Liver (tissue), 9 donors: ENCODE data around the gene BEX2. TPM values are rescaled to one million over a fixed set of nuclear protein-coding genes. Genes with fewer than 3 reads are reported as not detected.

Experiments used
- DNase-seq: peaks from one replicate; pipeline ENCODE4 v3.0.0-alpha.2; 2017; ENCODE audit warnings: low spot score
- H3K27ac ChIP-seq, 2 donors: one replicate each; pipeline ENCODE4 v1.7.0; 2013; ENCODE audit warnings: inconsistent platforms in 2 of 2, low read length in 2 of 2, control low read depth in 1 of 2, low read depth in 1 of 2, mild to moderate bottlenecking in 1 of 2
- H3K27me3 ChIP-seq, 4 donors: one replicate each; pipeline versions ENCODE4 v1.6.1 to v1.7.0; 2013; ENCODE audit warnings: low read length in 3 of 4, inconsistent platforms in 1 of 4, mild to moderate bottlenecking in 1 of 4, moderate library complexity in 1 of 4; ENCODE audit not compliant: control insufficient read depth in 4 of 4, insufficient read depth in 4 of 4
- H3K36me3 ChIP-seq, 4 donors: one replicate each; pipeline versions ENCODE4 v1.6.1 to v1.7.0; 2013; ENCODE audit warnings: low read length in 3 of 4, mild to moderate bottlenecking in 3 of 4, low read depth in 1 of 4, moderate library complexity in 1 of 4; ENCODE audit not compliant: control insufficient read depth in 4 of 4, insufficient read depth in 3 of 4
- H3K4me1 ChIP-seq, 4 donors: one replicate each; pipeline versions ENCODE4 v1.6.1 to v1.7.0; 2013; ENCODE audit warnings: low read length in 3 of 4, mild to moderate bottlenecking in 3 of 4, moderate library complexity in 1 of 4; ENCODE audit not compliant: control insufficient read depth in 4 of 4, insufficient read depth in 4 of 4
- H3K4me3 ChIP-seq, 3 donors: one replicate each; pipeline versions ENCODE4 v1.6.1 to v1.7.0; 2013; ENCODE audit warnings: low read length in 3 of 3, control low read depth in 1 of 3, low read depth in 1 of 3, mild to moderate bottlenecking in 1 of 3
- H3K9ac ChIP-seq, 2 donors: one replicate each; pipeline ENCODE4 v1.7.0; 2013; ENCODE audit warnings: low read length in 2 of 2, mild to moderate bottlenecking in 2 of 2, moderate library complexity in 2 of 2, control low read depth in 1 of 2, low read depth in 1 of 2
- H3K9me3 ChIP-seq, 4 donors: one replicate each; pipeline versions ENCODE4 v1.6.1 to v1.7.0; 2013; ENCODE audit warnings: low read length in 3 of 4; ENCODE audit not compliant: control insufficient read depth in 4 of 4
- CTCF ChIP-seq: fragments of 150-350 bp; IDR thresholded peaks from 2 replicates; pipeline ENCODE4 v1.5.1; 2017; ENCODE audit warnings: improper control_type of control experiment, low read depth, low read length; ENCODE audit not compliant: missing input control
- FOXA1 ChIP-seq: IDR thresholded peaks from 2 replicates; pipeline ENCODE4 v1.6.1; 2016; ENCODE audit warnings: antibody characterized with exemption
- FOXA2 ChIP-seq: IDR thresholded peaks from 2 replicates; pipeline ENCODE4 v1.6.1; 2016; ENCODE audit warnings: antibody characterized with exemption
- HNF4A ChIP-seq, 2 donors: conservative IDR thresholded peaks; 2 replicates each; pipeline ENCODE4 v1.6.1; 2016; ENCODE audit warnings: antibody characterized with exemption in 2 of 2, mild to moderate bottlenecking in 2 of 2
- HNF4G ChIP-seq: IDR thresholded peaks from 2 replicates; pipeline ENCODE4 v1.6.1; 2016; ENCODE audit warnings: antibody characterized with exemption
- JUND ChIP-seq, 2 donors: IDR thresholded peaks; 2 replicates each; pipeline ENCODE4 v1.6.1; 2016; ENCODE audit warnings: antibody characterized with exemption in 2 of 2
- SP1 ChIP-seq: IDR thresholded peaks from 2 replicates; pipeline ENCODE4 v1.6.1; 2018; ENCODE audit warnings: antibody characterized with exemption, mild to moderate bottlenecking
- YY1 ChIP-seq: IDR thresholded peaks from 2 replicates; pipeline ENCODE4 v1.6.1; 2016; ENCODE audit warnings: antibody characterized with exemption, mild to moderate bottlenecking
- WGBS: extraction: QIAGEN DNeasy Blood & Tissue Kit; methylation state at CpG from one replicate; pipeline ENCODE4 v1.1.7; 2013; 5-methylcytosine and 5-hydroxymethylcytosine counted together
- polyA plus RNA-seq, 2 donors: library from polyadenylated mRNA; stranded (reverse) in 1 of 2; unstranded in 1 of 2; fragments of 200-250 nt in 1 of 2; fragments of >200 nt in 1 of 2; fragmentation: Nextera tagmentation in 1 of 2; extraction: Ambion mirVana in 1 of 2; gene quantifications; one replicate each; pipeline versions ENCODE4 v1.2.1 to v1.2.3, GENCODE V29; 2013 to 2015
- total RNA-seq, 2 donors: library from RNA; depleted of rRNA; stranded (reverse); fragments of >200 nt; gene quantifications; one replicate each; pipeline ENCODE4 v1.2.3, GENCODE V29; 2014
- TF ChIP-seq, protein P1 (sequence below): IDR thresholded peaks from 2 replicates; pipeline ENCODE4 v1.6.1; 2016; ENCODE audit warnings: antibody characterized with exemption, mild to moderate bottlenecking
- TF ChIP-seq, protein P2 (sequence below): IDR thresholded peaks from 2 replicates; pipeline ENCODE4 v1.6.1; 2016; ENCODE audit warnings: antibody characterized with exemption
- donor health status: healthy.
- donor health status: healthy.
- donor health status: healthy.
- donor health status: healthy.
- donor health status: healthy.

Gene BEX2
- total and polyA plus RNA-seq, 4 donors = 0.75 to 21.9 (median 4.0) TPM

- DNase-seq = no peak
- no peaks in the 10 kb centered on the region for H3K4me1 ChIP-seq
- no peak within 1 kb of the TSS for H3K9ac ChIP-seq
- no peaks in the 10 kb centered on the region for H3K9me3 ChIP-seq
- no peak within 1 kb of the TSS for H3K4me3 ChIP-seq
- no peak within 1 kb of the TSS for H3K27ac ChIP-seq
- H3K36me3 ChIP-seq = no peaks in the 10 kb centered on the region
- TF ChIP-seq YY1 (no peak), FOXA1 (no peak), JUND (IDR thresholded peaks at IDR 0.05) (no peak), SP1 (no peak)
- TF ChIP-seq, protein P1, sequence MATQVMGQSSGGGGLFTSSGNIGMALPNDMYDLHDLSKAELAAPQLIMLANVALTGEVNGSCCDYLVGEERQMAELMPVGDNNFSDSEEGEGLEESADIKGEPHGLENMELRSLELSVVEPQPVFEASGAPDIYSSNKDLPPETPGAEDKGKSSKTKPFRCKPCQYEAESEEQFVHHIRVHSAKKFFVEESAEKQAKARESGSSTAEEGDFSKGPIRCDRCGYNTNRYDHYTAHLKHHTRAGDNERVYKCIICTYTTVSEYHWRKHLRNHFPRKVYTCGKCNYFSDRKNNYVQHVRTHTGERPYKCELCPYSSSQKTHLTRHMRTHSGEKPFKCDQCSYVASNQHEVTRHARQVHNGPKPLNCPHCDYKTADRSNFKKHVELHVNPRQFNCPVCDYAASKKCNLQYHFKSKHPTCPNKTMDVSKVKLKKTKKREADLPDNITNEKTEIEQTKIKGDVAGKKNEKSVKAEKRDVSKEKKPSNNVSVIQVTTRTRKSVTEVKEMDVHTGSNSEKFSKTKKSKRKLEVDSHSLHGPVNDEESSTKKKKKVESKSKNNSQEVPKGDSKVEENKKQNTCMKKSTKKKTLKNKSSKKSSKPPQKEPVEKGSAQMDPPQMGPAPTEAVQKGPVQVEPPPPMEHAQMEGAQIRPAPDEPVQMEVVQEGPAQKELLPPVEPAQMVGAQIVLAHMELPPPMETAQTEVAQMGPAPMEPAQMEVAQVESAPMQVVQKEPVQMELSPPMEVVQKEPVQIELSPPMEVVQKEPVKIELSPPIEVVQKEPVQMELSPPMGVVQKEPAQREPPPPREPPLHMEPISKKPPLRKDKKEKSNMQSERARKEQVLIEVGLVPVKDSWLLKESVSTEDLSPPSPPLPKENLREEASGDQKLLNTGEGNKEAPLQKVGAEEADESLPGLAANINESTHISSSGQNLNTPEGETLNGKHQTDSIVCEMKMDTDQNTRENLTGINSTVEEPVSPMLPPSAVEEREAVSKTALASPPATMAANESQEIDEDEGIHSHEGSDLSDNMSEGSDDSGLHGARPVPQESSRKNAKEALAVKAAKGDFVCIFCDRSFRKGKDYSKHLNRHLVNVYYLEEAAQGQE = no peak
- H3K27me3 ChIP-seq = peaks cover 0 to 3% (median 0%) of the 10 kb centered on the region in 4 donors
- WGBS = 53% methylated on average over 10 of the region's 11 CpGs
Observed at GRCh38 chrX:103329991-103330390, 19.2 kb upstream of the BEX2 start, which contains the start of gene TCEAL7. Gene TCEAL7 (plus strand): TSS chrX:103330239. CDS start chrX:103331404, 1,165 bp downstream.

DNA sequence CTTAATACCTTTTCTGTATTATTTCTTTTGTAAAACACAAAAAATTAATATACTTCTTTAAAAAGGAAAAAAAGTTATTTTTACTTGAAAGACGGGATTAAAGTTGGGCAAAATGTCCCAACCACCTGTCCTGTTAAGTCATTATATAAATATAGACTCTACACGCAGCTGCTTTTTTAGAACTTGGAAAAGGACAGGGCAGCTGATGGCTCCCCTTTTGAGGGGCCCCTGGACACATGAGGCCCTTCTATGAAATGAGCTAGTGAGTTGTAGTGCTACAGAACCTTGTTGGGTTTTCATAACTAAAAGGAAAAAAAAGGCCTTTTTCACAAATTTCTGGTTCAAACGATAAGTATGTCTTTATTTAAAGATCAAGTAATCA lies 600 bp upstream of the BEX2 start:
- TF ChIP-seq HNF4A (conservative IDR thresholded peaks at IDR 0.05) (no peak), HNF4G (no peak), FOXA2 (no peak), CTCF (no peak), SP1 (no peak)
- TF ChIP-seq, protein P1 = no peak
- TF ChIP-seq, protein P2, sequence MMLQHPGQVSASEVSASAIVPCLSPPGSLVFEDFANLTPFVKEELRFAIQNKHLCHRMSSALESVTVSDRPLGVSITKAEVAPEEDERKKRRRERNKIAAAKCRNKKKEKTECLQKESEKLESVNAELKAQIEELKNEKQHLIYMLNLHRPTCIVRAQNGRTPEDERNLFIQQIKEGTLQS = no peak
- no peak overlapping the region for H3K9ac ChIP-seq
- no peaks in the 10 kb centered on the region for H3K9me3 ChIP-seq
- no peak overlapping the region for H3K27ac ChIP-seq
- WGBS = 76% methylated on average over 3 of the region's 3 CpGs
- H3K27me3 ChIP-seq = no peaks in the 10 kb centered on the region
- H3K4me3 ChIP-seq = no peak overlapping the region
- DNase-seq = no peak
- H3K4me1 ChIP-seq = peaks cover 0 to 4% (median 0%) of the 10 kb centered on the region in 4 donors
- no peaks in the 10 kb centered on the region for H3K36me3 ChIP-seq
